SK-MEL-5 (cell line): ENCODE measurements around the gene OSBP2. TPM values are rescaled to one million over a fixed set of nuclear protein-coding genes. Genes with fewer than 3 reads are reported as not detected.

Experiments
- DNase-seq: peaks from one replicate; pipeline ENCODE4 v3.0.0-alpha.2; 2016; ENCODE audit warnings: low read depth, low spot score
- in situ Hi-C: cut with HindIII; loops from 2 replicates; pipeline ENCODE4 v1.10.0; 2016; ENCODE audit warnings: low sequenced_read_pairs, high pct_unique_total_duplicates, low pct_unique_long_range_greater_than_20kb
- total RNA-seq: library from RNA; depleted of rRNA; stranded (reverse); fragments of >200 nt; shearing (Covaris generic); gene quantifications from 2 replicates; pipeline ENCODE4 v1.2.3, GENCODE V29; 2014

OSBP2 gene
- total RNA-seq, 1 experiment from 2014 or later = 1.8 TPM

- in situ Hi-C loops = no loop called here
- no peak for DNase-seq
Observed at GRCh38 chr22:30742291-30743256, 47.9 kb downstream of the OSBP2 start.

- no peak for DNase-seq
- in situ Hi-C loops = no loop called here
Observed at GRCh38 chr22:30743257-30744020, 48.8 kb downstream of the OSBP2 start.

GRCh38 chr22:30744224-30744623, 49.5 kb downstream of the OSBP2 start:
- in situ Hi-C loops = no loop called here
- no peak for DNase-seq

GRCh38 chr22:30747493-30747892, 52.8 kb downstream of the OSBP2 start:
- DNase-seq = no peak
- in situ Hi-C loops = no loop called here

GRCh38 chr22:30749272-30749671, 54.6 kb downstream of the OSBP2 start:
- in situ Hi-C loops = no loop called here
- no peak for DNase-seq

GRCh38 chr22:30749849-30750248, 55.2 kb downstream of the OSBP2 start:
- in situ Hi-C loops = no loop called here
- DNase-seq = no peak

GRCh38 chr22:30751529-30751928, 56.9 kb downstream of the OSBP2 start:
- DNase-seq = no peak
- in situ Hi-C loops = no loop called here

GRCh38 chr22:30752771-30753170, 58.1 kb downstream of the OSBP2 start:
- no peak for DNase-seq
- in situ Hi-C loops = no loop called here

GRCh38 chr22:30753701-30754100, 59.0 kb downstream of the OSBP2 start:
- in situ Hi-C loops = no loop called here

GRCh38 chr22:30754521-30754920, 59.8 kb downstream of the OSBP2 start:
- in situ Hi-C loops = no loop called here
- no peak for DNase-seq

More at GRCh38 chr22:30753701-30754100, 59.0 kb downstream of the OSBP2 start:
- peak; percentile 46 for DNase-seq

- peak; percentile 86 for DNase-seq
- in situ Hi-C loops = no loop called here
Observed at GRCh38 chr22:30754971-30755758, 60.5 kb downstream of the OSBP2 start.

GRCh38 chr22:30755759-30756124, 61.1 kb downstream of the OSBP2 start:
- no peak for DNase-seq
- in situ Hi-C loops = no loop called here

- in situ Hi-C loops = no loop called here
- DNase-seq = peak; percentile 81
Observed at GRCh38 chr22:30763815-30764673, 69.4 kb downstream of the OSBP2 start.

GRCh38 chr22:30767661-30768060, 73.0 kb downstream of the OSBP2 start:
- DNase-seq = no peak
- in situ Hi-C loops = no loop called here

- in situ Hi-C loops = no loop called here
- DNase-seq = no peak
Observed at GRCh38 chr22:30770716-30771115, 76.0 kb downstream of the OSBP2 start.

- in situ Hi-C loops = no loop called here
- DNase-seq = no peak
Observed at GRCh38 chr22:30773919-30774318, 79.2 kb downstream of the OSBP2 start.

- in situ Hi-C loops = no loop called here
- no peak for DNase-seq
Observed at GRCh38 chr22:30774566-30774965, 79.9 kb downstream of the OSBP2 start.
